B cell (primary cell): ENCODE results near the gene PDE4DIP.
"Not testable (repeated sequence)": the region's sequence is repeated elsewhere in the genome, so short reads cannot be mapped to it uniquely, and the experiment has no call there.

Source experiments
- CTCF ChIP-seq: fragments of 200-600 bp; IDR thresholded peaks from one replicate; pipeline ENCODE4 v1.8.0; 2022; ENCODE audit warnings: antibody characterized with exemption, mild to moderate bottlenecking
- EZH2 ChIP-seq: IDR thresholded peaks from 2 replicates; pipeline ENCODE4 v1.6.1; 2012; ENCODE audit warnings: borderline replicate concordance, low read depth, mild to moderate bottlenecking, moderate library complexity, low read length; ENCODE audit not compliant: insufficient read depth, poor library complexity, severe bottlenecking

GRCh38 chr1:148868924-148869633 lies 24.9 kb downstream of the PDE4DIP start:
- not testable (repeated sequence) for TF ChIP-seq CTCF, EZH2
